Dermis microvascular lymphatic vessel endothelial cell (primary cell): ENCODE measurements around the gene TCAIM. TPM values are rescaled to one million over a fixed set of nuclear protein-coding genes. Genes with fewer than 3 reads are reported as not detected.

Experiments
- DNase-seq, 2 donors: peaks; one replicate each; pipeline versions ENCODE4 v3.0.0 to v3.0.0-alpha.2; 2010; ENCODE audit warnings: low read depth in 2 of 2
- total RNA-seq: library from RNA; depleted of rRNA; stranded (reverse); fragments of >200 nt; gene quantifications from 2 replicates; pipeline ENCODE4 v1.2.1, GENCODE V29; 2014

TCAIM gene
- total RNA-seq, 1 donor from 2014 or later = 17.2 TPM

DNA sequence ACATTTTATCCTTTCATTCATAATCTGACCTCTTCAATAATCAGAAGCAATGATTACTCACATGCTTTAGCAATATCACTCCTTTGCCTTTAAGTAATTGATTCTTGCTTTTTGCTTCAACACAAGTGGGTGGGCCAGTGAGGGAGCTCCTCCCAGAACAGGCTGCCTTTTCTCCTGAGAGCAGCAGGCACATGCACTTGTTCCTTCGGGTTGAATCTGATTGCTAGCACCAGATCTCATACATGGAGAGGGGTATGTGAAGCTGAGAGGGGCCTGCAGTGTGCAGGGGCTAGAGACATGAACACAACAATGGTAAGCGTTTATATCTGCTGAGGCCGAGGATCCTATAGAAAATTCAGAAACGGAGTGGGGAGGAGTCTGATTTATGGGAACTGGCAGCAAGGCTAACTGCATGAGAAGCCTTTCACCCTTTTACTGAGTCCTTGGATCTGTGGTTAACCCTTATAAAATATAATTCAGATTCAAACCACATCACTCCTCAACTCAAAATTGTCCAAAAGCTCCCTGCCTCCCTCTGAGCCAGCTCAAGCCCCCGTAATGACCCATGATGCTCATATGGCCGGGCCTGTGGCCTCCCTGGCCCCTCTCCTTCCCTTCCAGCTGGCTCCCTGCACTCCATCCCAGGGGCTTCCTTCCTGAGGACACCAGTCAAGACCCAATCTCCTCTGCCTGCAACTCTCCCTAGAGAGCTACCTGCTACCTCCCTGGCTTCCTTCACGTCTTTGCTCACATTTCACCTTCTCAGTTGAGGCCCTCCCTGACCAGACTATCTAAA lies 106.5 kb downstream of the TCAIM start:
- DNase-seq = no peak

DNA sequence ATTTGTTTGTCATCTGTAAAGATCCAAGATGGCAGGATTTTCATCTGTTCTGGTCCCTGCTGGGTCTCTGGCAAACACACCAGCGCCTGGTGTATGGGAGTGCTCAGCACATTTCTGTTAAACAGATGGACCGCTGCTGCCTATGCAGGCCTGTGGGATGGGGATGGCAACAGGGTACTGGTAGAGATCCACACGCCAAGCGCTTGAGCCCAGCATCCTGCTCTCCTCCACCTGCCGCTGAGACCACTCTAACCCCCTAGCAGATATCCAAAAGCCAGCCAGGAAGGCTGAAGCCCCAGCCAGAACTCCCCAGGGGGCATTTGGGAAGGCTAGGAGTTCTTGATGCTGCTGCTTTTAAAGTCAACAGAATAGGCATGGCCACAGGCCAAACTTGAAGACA lies 107.2 kb downstream of the TCAIM start:
- DNase-seq = no peak

DNA sequence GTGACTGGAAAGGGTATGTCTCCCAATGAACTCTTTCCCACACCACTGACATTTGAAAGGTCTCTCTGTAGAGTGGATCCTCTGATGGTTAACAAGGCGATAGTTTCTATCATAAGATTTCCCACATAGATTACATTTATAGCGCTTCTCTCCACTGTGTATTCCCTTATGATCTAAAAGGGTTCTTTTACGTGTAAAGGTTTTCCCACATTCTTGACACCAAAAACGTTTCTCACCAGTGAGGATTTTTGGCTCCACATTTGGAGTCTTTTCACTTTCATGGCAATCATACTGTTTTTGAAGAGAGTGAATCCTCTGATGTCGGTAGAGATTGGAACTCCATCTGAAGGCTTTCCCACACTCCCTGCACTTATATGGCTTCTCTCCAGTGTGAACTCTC lies 108.4 kb downstream of the TCAIM start:
- DNase-seq = no peak

DNA sequence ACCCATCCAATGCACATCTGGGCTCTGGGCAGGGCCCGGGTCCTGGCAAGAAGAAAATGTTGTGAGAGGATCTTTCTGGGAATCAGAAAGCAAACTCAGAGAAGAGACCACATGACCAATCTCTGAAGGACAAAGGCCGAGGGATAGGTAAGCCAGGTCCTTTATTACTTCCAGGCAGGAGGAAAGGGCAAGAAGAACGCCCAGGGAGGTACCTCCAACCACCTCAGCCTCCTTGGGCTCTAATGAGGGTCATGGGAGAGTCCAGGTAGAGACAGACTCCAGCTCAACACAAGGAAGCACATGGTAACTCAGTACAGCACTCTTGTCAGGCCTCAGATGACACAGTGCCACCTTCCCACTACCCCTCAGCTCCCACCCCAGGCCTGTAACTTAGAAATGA lies 112.9 kb downstream of the TCAIM start:
- no peak for DNase-seq

DNA sequence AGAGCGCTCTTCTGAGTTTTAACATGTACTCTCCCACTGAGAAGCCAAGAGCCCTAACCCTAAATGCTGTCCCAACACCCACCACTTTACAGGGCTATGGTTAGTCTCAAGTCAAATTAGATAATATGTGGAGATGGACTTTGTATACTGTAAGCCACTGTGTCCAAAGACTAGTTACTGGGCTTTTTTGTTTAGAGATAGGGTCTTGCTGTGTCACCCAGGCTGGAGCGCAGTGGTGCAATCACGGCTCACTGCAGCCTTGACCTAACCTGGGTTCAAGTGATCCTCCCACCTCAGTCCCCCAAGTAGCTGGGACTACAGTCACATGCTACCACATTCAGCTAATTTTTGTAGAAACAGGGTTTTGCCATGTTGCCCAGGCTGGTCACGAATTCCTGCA lies 115.7 kb downstream of the TCAIM start:
- DNase-seq = no peak

DNA sequence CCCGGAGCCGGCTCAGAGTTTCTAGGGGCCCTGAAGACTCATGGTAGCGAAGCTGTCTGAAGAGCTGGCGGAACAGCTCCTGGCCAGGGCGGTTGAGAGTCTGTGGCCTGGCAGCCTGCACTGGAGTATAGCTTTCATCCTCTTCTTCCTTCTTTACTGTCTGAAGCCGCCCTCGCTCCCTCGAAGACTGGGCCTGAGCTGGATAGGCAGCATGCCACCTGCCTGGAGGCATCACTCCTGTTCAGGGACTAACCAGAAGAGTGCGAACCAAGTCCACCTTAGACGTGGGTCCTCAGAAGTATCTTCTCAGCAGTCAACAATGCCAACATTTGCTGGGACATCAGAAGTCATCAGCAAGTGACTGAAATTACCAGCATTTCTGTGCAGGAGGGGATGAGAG lies 116.8 kb downstream of the TCAIM start:
- DNase-seq = no peak

Other genes with a start within 250 kb of the TCAIM start
- not detected in 2 replicates for gene TOPAZ1, start 96.9 kb upstream of the TCAIM start, total RNA-seq
- gene ZNF445, start 138.9 kb downstream of the TCAIM start, total RNA-seq = 5.4 and 7.0 TPM in 2 replicates
- 1.4 and 2.0 TPM in 2 replicates for gene ZKSCAN7, start 216.4 kb downstream of the TCAIM start, total RNA-seq
- 0.51 and 0.76 TPM in 2 replicates for gene ZNF660, start 246.2 kb downstream of the TCAIM start, total RNA-seq